NT2/D1 (cell line): Measurements from ENCODE around the gene RBM25.

ENCODE experiments used
- YY1 ChIP-seq: IDR thresholded peaks from 2 replicates; pipeline ENCODE4 v1.6.1; 2011; ENCODE audit not compliant: insufficient read length, insufficient read depth
- ZNF274 ChIP-seq: IDR thresholded peaks from 2 replicates; pipeline ENCODE4 v1.6.1; 2011; ENCODE audit warnings: mild to moderate bottlenecking, low read depth, low read length

DNA sequence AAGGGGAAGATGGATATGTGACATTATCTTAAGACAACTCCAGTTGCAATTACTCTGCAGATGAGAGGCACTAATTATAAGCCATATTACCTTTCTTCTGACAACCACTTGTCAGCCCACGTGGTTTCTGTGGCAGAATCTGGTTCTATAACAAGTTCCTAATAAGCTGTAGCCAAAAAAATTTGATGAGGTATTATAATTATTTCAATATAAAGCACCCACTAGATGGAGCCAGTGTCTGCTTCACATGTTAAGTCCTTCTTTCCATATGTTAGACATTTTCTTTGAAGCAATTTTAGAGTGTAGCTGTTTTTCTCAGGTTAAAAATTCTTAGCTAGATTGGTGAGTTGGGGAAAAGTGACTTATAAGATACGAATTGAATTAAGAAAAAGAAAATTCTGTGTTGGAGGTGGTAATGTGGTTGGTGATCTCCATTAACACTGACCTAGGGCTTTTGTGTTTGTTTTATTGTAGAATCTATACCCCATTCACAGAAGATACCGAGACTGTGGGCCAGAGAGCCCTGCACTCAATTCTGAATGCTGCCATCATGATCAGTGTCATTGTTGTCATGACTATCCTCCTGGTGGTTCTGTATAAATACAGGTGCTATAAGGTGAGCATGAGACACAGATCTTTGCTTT lies 114.9 kb downstream of the RBM25 start:
- TF ChIP-seq ZNF274 (no peak), YY1 (no peak)
